HEK293T (cell line): ENCODE results near the gene FRYL.

Source experiments
- BHLHE40 ChIP-seq: fragments of 450-650 bp; IDR thresholded peaks from 2 replicates; pipeline ENCODE4 v1.6.1; 2016; ENCODE audit warnings: mild to moderate bottlenecking, moderate library complexity, borderline replicate concordance
- ELF4 ChIP-seq: fragments of 450-650 bp; IDR thresholded peaks from 2 replicates; pipeline ENCODE4 v1.6.1; 2017; ENCODE audit warnings: antibody characterized with exemption
- HDGF ChIP-seq: fragments of 450-650 bp; IDR thresholded peaks from 2 replicates; pipeline ENCODE4 v1.6.1; 2017; ENCODE audit warnings: antibody characterized with exemption, borderline replicate concordance
- NFRKB ChIP-seq: fragments of 450-650 bp; IDR thresholded peaks from 2 replicates; pipeline ENCODE4 v1.6.1; 2016; ENCODE audit warnings: mild to moderate bottlenecking, moderate library complexity
- SP1 ChIP-seq: fragments of 450-650 bp; IDR thresholded peaks from 2 replicates; pipeline ENCODE4 v1.6.1; 2017
- ZNF384 ChIP-seq: fragments of 450-650 bp; IDR thresholded peaks from 2 replicates; pipeline ENCODE4 v1.6.1; 2016
- TF ChIP-seq, protein P1 (sequence below): fragments of 450-650 bp; IDR thresholded peaks from 2 replicates; pipeline ENCODE4 v1.6.1; 2016

DNA sequence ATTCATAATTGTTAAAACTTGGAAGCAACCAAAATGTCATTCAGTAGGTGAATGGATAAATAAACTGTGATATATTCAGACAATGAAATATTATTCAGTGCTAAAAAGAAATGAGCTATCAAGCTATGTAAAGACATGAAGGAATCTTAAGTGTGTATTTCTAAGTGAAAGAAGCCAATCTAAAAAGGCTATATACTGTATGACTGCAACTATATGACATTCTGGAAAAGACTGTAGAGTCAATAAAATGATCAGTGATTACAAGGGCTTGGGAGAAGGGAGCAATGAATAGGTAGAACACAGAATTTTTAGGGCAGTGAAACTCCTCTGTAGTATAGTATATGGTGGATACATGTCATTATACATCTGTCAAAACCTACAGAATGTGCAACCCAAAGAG, 139.9 kb downstream of the FRYL start:
- no peak for TF ChIP-seq SP1
- TF ChIP-seq BHLHE40 = no peak
- no peak for TF ChIP-seq HDGF
- TF ChIP-seq, protein P1, sequence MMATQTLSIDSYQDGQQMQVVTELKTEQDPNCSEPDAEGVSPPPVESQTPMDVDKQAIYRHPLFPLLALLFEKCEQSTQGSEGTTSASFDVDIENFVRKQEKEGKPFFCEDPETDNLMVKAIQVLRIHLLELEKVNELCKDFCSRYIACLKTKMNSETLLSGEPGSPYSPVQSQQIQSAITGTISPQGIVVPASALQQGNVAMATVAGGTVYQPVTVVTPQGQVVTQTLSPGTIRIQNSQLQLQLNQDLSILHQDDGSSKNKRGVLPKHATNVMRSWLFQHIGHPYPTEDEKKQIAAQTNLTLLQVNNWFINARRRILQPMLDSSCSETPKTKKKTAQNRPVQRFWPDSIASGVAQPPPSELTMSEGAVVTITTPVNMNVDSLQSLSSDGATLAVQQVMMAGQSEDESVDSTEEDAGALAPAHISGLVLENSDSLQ = no peak
- TF ChIP-seq NFRKB = no peak
- no peak for TF ChIP-seq ELF4
- no peak for TF ChIP-seq ZNF384
